ENCODE measurements around the gene CACNG4.

CACNG4 gene

DNA sequence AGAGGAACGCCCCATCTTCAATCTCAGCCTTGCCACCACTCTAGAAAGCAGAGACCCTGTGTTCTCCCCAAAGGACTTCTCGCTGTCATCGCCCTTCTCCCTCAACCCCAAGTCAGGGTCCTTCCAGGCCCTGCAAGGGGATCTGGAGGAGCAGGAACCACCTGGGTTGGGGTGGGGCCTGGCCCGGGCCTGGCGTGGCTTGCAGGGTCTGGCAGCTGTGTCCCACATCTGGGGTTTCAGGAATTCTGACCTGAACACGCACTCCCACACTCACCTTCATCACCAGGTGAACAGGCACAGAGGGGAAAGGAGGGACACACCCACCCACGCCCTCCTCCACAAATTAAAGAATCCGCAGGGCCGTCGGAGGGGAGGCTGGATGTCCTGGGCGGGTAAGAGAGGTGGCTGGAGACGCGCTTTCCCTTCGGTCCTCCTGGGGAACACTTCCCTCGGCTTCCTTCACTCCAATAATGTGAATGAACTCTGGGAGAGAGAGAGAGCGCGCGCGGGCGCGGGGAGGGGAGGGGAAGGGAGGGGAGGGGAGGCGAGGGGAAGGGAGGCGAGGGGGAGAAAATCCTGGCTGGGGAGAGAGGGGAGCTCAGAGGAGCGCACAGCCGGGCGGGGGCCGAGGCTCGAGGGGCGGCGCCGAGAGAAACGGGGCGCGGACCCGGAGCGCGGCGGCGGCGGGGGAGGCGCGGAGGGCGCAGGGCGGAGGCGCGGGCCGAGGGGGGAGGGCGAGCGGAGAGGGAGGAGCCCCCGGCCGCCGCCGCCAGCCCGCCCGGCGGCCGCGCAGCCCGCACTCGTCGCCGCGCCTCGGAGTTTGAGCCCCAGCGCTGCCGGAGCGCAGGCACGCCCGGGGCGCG lies at the start of gene CACNG4:
TSS of gene CACNG4 (plus strand) at position 799 of the 863 bp plus-strand sequence. CDS start 205 bp downstream, outside the sequence.
- in situ Hi-C loops (cut with MboI; ENCODE audit: low sequenced_read_pairs) = no loop called here

DNA sequence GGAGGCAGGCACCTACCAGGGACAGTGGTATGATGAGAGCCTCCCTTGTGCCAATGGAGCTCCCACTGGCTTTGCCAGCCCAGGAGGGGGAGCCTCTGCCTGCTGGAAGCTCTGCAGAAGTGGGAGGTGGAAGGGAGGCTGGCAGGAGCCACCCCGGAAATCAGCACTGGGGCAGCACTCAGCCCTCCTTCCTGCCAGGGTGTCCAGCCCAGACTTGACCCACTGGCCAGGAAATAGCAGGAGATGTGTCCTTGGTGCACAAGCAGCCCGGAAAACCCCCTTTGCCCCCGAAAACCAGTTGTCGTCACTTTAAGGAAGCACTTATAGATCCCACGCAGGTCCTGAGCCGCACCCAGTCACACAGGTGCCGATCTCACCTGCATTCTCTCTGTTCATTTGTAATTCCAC lies 49.3 kb upstream of the CACNG4 start:
- in situ Hi-C loops (cut with MboI; ENCODE audit: low sequenced_read_pairs) = no loop called here

DNA sequence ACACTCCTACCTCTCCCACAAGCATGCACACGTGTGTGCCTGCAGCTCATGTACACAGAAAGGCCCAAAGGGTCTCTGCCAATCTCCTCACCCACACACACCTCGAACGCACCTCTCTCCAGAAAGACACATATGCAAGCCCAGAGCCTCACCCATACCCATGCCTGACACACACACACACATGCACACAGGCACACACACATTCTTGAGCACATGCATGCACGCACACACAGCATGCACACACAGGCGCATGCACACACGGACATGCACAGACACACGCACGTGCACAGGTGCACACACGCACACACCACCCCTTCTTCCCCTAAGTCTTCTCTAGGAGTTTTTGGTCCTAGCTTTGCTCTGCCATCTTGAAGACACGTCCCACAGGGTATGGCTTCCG lies 48.7 kb upstream of the CACNG4 start:
- in situ Hi-C loops (cut with MboI; ENCODE audit: low sequenced_read_pairs) = no loop called here

DNA sequence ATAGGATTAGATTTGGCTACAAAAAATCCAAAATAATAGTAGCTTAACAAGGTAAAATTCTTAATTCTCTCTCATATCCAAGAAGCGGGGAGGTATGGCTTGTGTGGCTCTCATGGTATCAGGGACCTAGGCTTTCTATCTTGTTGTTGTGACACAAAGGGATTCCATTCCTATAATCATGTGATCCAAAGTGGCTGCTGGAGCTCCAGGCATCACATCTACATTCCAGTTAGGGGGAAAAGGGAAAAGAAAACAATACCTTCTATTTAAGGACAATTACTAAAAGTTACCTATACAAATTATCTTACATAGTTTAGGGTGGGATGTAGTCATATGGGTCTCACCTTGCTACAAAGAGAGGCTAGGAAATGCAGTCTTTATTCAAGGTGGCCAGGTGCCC lies 47.6 kb upstream of the CACNG4 start:
- in situ Hi-C loops (cut with MboI; ENCODE audit: low sequenced_read_pairs) = no loop called here

DNA sequence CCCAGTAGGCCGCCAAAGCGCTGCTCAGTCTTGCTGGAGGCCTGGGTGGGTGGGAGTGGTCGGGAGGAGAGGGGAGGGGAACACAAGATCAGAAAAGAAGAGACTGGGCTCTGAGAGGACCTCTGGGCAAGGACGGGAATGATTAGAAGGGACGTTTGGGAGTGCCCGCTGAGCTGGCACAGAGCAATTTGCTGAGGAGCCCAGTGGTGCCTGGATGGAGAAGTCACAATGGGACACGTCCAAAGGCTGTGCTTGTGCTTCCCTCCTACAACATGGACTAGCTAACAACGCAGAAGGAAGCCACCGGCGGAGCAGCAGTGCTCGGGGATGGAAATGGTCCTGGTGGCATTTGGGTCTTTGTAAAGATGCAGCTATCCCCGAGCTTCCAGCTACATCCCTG lies 45.6 kb upstream of the CACNG4 start:
- in situ Hi-C loops (cut with MboI; ENCODE audit: low sequenced_read_pairs) = no loop called here

DNA sequence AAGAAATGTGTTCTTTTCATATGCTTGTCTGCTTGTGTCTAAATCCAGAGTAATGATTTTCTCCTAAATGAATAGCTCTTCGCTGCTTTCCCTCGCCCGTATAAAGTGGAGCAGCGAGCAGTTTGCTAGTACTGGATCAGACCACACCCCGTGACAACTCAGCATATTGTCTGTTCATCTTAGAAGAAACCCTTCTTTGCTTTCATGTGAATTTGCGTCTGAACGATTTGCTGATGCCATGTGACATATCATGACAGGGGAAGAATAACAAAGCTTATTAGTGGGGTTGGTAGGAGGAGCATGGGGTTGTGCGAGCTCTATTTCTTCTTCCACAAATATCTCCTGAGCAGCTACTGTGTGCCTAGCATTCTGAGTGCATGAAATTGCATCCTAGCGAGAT lies 44.1 kb upstream of the CACNG4 start:
- in situ Hi-C loops (cut with MboI; ENCODE audit: low sequenced_read_pairs) = no loop called here

DNA sequence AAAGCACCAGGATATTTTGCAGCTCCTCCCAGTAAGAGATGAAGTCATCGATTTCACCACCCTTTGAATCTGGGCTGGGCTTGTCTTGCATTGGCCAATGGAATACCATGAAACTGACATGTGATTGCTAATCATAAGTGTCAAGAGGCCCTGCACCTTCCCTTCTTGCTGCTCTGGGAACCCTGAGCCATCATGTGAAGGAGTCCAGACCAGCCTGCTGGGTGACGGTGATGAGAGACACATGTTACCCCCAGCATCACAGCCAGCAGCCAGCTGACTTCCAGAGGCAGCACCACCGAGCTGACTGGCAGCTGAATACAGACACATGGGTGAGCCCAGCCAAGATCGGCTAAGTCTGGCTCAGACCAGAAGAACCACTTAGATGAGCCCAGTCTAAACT lies 43.6 kb upstream of the CACNG4 start:
- in situ Hi-C loops (cut with MboI; ENCODE audit: low sequenced_read_pairs) = no loop called here

DNA sequence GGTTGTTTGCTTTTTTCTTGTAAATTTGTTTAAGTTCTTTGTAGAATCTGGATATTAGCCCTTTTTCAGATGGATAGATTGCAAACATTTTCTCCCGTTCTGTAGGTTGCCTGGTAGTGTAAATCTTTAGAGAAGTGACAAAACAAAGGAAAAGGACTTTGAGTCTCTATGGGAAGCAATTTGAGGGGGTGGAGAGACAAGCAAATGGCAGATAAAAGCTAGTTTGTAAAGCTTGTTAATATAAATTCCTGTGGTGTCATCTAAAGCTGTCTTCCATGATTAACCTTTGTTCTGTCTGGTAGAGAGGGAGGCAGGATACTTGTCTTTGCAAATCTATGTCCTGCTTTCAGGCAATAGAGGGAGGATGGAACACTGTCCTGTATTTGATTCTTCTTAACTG lies 40.6 kb upstream of the CACNG4 start:
- in situ Hi-C loops (cut with MboI; ENCODE audit: low sequenced_read_pairs) = no loop called here

DNA sequence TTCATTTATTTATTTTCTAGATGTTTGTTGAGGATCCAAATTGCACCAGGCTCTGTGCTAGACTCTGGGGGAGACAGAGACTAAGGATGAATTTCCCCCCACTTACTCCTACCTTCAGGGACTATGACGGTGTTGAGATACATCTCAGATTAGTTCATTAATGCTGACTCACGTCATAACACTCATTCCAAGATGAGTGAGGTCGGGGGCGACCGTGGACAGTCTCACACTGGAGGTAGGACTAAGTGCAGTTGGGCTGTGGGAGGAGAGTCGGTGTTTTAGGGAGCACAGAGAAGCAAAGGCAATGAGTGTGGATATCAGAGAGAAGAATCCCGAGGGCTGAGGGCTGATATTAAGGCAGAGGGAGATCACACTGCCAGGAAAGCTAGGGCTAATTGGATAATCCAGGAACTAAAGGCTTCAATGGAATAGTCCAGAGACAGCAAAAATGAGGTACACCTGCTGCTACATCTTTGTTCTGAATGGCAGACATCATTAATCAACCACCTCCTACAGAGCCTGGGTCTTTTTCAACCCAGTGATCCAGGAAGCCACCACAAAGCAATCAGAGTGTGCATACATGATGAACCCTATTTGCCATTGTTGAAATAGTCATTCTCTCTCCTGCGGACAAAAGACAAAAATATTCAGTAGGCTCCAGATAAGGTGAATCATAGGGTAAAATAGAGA lies 38.6 kb upstream of the CACNG4 start:
- in situ Hi-C loops (cut with MboI; ENCODE audit: low sequenced_read_pairs) = no loop called here

DNA sequence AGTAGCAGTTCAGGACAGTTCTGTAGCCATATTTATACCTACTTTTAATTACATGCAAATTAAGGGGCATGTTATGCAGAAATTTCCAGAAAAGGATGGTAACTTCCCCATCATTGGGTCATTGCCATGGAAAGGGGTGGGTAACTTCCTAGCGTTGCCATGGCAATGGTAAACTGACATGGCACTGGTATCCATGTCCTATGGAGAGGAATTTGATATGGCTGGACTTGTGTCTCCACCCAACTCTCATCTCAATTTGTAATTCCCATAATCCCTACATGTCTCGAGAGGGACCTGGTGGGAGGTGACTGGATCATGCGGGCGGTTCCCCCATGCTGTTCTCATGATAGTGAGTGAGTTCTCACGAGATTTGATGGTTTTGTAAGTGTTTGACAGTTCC lies 35.6 kb upstream of the CACNG4 start:
- in situ Hi-C loops (cut with MboI; ENCODE audit: low sequenced_read_pairs) = no loop called here

DNA sequence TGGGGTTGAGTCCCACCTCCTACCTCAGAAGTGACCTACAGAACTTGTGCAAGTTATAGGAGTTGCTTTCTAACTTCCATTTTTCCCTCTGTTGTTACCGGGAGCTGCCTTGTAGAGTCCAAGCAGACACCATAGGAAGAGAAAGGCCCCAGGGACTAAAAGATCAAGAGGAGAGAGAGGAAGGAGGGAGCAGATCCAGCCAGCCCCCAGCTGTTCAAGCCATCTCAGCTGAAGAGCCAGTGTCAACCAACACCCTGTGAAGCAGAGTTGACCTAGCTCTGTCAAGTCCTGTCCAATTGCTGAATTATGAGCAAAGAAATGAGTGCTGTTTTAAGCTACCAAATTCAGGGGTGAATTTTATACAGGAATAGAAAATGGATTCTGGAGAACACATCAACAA lies 34.9 kb upstream of the CACNG4 start:
- in situ Hi-C loops (cut with MboI; ENCODE audit: low sequenced_read_pairs) = no loop called here

DNA sequence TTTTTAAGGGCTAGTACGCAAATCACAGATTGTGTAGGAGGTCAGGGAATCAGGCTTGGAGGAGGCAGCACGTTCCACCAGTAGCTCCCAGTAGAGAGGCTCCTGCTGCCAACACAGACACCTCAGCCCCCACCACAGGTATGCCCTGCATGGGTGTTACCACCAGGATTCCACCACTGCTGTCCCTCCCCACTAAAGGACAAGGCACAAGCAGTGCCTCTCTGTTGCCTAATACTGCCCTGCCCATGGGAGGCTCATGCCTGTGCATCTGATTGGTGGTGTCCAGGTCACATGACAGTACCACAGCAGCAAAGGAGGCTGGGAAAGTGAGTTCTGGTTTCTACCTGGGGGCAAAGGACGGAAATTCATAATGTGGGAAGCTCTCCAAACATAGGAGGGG lies 33.6 kb upstream of the CACNG4 start:
- in situ Hi-C loops (cut with MboI; ENCODE audit: low sequenced_read_pairs) = no loop called here

DNA sequence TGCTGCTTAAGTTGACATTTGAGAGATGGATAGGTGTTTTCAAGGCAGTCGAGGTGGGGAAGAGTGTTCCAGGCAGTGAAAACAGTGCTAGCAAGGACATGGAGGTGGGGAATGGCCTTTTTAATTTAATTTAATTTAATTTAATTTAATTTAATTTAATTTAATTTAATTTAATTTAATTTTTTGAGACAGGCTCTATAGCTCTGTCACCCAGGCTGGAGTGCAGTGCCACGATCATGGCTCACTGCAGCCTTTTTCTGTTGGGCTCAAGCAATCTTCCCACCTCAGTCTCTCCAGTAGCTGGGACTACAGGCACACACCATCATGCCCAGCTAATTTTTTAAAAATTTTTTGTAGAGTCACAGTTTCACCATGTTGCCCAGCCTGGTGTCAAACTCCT lies 32.2 kb upstream of the CACNG4 start:
- in situ Hi-C loops (cut with MboI; ENCODE audit: low sequenced_read_pairs) = no loop called here

DNA sequence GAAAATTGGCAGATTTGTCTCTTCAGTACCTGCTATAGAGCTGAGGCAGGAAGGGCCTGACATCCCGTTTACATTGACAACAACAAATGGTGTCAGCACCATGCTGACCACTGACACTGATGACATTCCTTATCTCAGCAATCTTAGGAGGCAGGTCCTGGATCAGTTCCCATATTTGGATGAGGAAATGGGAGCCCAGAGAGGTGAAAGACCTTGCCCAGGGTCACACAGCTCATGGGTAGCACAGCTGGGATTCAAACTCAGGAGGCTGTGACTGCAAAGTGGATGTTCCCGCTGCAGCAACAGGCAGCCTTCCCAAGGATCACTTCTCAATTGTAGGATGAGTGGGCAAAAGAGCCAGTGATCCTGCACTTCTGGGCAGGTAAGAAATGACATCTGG lies 30.5 kb upstream of the CACNG4 start:
- in situ Hi-C loops (cut with MboI; ENCODE audit: low sequenced_read_pairs) = no loop called here

DNA sequence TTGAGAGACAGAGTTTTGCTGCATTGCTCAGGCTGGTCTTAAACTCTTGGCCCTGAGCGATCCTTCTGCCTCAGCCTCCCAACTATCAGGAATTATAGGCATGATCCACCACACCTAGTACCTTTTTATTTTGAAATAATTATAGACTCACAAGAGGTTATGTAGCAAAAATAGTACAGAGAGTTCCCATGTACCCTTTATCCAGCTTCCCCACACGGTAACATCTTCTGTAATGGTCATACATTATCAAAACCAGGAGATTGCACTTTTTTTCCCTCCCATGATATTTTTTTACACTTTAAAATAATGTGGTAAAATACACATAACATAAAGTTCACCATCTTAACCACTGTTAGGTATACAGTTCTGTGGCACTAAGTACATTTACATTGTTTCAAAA lies 28.8 kb upstream of the CACNG4 start:
- in situ Hi-C loops (cut with MboI; ENCODE audit: low sequenced_read_pairs) = no loop called here

DNA sequence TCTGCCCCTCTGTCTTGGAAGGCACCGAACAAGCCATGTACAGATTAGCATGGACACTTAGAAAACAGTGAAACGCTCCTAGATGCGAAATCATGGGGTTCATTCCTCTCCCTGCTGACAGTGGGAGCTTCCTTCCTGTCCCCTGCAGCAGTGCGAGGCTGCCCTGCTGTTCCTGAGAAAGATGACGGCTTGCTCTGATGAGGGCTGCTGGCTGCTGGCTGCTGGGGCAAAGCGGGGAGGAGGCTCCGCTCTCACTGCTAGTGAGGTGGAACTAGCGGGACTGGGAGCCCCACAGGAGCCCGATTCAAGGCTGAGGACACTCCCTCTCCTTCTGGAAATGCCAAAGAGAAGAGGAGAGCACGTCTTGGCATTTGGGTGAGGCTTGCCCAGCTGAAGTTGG lies 25.9 kb upstream of the CACNG4 start:
- in situ Hi-C loops (cut with MboI; ENCODE audit: low sequenced_read_pairs) = no loop called here

DNA sequence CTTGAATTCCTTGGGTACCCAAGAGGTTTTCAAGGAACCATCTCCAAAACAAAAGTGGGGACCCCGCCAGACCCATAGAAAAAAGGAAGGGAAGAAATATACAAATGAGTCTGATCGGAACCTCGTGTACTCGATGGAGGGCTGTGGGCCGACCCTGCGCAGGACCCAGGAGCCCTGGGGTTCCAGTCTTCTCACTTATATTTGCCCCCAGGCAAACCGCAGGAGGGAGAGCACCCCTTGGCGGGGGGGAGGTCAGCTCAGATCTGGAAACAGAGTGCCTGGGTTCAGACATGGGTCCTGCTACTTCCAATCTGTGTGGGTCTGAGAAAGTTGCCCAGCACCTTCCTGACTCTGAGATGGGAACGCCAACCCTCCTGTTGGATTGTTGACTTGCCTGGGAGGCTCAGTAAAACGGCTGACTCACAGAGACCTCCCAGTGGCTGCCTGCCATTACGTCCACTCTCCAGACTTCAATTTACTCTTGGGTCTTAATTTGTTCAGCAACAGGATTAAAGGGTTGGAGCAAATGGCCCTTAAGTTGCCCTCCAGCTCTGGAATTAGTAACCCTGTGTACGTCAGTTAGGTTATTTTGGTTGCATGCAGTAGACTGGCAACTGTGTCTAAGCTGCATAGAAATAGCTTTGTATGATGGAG lies 24.9 kb upstream of the CACNG4 start:
- in situ Hi-C loops (cut with MboI; ENCODE audit: low sequenced_read_pairs) = no loop called here

DNA sequence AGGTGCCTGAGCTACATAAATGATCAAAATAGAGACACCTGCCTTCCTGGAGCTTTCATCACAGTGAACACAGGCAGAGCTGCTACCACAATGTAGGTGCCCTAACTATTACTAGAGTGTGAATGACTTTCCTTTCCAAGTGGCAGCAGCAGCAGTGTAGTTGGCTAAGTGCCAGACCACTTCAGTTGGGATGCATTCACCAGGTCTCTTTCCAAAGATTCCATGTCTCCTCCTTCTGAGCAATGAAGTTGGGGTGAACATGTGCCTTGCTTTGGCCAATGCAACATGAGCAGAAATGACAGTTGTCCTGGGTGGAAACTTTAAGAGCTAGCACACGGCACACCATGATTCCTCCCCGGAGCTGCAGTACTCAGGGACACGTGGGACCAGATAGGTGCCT lies 23.3 kb upstream of the CACNG4 start:
- in situ Hi-C loops (cut with MboI; ENCODE audit: low sequenced_read_pairs) = no loop called here

DNA sequence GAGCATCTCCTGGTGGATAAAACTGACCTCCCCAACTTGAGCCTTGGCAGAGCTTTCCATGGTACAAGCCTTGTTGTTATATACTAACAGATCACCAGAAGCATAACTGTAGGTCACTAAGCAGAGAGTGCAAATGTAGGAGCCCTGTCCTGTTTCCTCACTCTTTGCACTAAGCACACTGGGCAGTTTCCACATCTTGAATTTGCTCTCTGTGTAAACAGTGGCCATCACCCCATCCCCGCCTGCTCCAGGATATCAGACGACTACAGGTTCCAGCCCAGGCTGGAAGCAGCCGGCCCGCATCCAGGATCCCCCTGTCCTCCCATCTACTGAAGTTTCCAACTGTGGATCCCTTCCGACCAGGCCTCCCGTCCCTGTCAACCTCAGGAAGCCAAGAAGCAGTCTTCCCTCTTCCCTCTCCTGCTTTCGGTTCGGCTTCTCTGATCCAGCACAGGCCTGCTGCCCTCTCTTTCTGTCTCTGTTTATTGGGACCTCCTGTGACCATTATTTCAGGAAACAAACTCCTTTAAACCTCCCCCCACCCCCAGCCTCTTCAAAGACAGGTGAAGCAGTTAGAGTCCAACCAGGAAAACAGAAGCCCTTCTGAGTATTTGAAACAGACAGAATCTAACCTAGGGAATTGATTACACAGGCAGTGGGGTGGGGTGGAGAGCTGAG lies 22.6 kb upstream of the CACNG4 start:
- in situ Hi-C loops (cut with MboI; ENCODE audit: low sequenced_read_pairs) = no loop called here

DNA sequence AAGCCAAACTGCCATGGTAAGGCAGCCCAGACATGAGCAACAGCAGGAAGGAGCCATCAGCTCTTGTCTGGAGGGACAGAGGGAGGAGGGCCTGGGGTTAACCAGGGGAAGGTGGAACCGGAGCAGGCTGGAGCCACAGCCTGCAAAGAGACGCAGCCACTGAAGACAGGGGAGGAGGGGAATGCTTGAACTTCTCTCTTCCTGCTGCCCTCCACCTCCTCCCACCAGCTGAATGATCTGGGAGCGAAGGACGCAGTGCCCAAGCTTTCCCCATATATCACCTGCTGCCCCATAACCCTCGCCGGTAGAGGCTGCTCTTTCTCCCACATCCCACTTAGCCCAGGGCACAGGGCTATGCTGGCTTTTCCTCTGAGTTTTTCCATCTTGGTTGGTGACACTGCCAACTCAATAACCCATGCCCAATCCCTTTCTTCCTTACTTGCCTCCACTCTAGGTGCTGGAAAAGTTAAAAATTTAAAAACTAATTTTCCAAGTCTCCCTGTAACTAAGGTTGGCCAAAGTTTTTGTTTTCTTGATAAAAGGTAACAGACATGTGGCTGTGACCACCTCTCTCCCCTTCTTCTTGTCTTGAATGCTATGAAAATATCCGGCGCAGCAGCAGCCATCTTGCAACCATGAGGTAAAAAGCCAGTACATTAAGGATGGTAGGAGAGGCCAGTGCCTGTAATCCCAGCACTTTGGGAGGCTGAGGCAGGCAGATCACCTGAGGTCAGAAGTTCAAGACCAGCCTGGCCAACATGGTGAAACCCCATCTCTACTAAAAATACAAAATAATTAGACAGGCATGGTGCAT lies 21.8 kb upstream of the CACNG4 start:
- in situ Hi-C loops (cut with MboI; ENCODE audit: low sequenced_read_pairs) = no loop called here

DNA sequence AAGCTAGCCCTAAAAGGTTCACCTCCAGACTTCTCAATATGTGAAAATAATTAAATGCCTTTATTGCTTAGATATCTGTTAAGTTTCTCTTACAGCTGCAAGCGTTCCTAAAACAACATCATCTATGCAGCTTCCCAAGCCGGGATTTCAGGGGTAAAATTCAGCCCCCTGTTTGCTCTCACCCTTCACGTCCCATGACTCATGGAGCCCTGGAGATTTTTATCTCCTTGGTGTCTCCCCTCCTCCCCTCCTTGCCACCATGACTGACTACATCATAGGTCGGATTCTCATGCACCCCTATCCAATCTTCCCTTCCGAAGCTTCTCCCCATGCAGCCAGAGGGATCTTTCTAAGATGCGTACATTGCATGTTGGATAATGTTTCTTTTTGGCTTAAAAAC lies 21.0 kb upstream of the CACNG4 start:
- in situ Hi-C loops (cut with MboI; ENCODE audit: low sequenced_read_pairs) = no loop called here
